Glutamatergic neuron (in vitro differentiated cells): ENCODE data around the gene MTNR1A. TPM values are rescaled to one million over a fixed set of nuclear protein-coding genes. Genes with fewer than 3 reads are reported as not detected.

ENCODE experiments used
- DNase-seq: peaks from one replicate; pipeline ENCODE4 v3.0.0; 2022
- H3K27ac Mint-ChIP-seq: one replicate; pipeline ENCODE4 v1.8.0; 2020; ENCODE audit warnings: mild to moderate bottlenecking, mixed read lengths, inconsistent platforms; ENCODE audit not compliant: unreplicated experiment
- H3K27me3 Mint-ChIP-seq: one replicate; pipeline ENCODE4 v1.8.0; 2020; ENCODE audit warnings: mild to moderate bottlenecking, moderate library complexity, mixed read lengths, inconsistent platforms; ENCODE audit not compliant: unreplicated experiment
- H3K36me3 Mint-ChIP-seq: one replicate; pipeline ENCODE4 v1.8.0; 2020; ENCODE audit warnings: mild to moderate bottlenecking, mixed read lengths, inconsistent platforms; ENCODE audit not compliant: unreplicated experiment
- H3K4me1 Mint-ChIP-seq: one replicate; pipeline ENCODE4 v1.8.0; 2020; ENCODE audit warnings: mild to moderate bottlenecking, low read depth, mixed read lengths, inconsistent platforms; ENCODE audit not compliant: unreplicated experiment
- H3K4me3 Mint-ChIP-seq: one replicate; pipeline ENCODE4 v1.8.0; 2020; ENCODE audit warnings: mild to moderate bottlenecking, mixed read lengths, inconsistent platforms; ENCODE audit not compliant: unreplicated experiment
- H3K9me3 Mint-ChIP-seq: one replicate; pipeline ENCODE4 v1.8.0; 2020; ENCODE audit warnings: mild to moderate bottlenecking, moderate library complexity, mixed read lengths, inconsistent platforms; ENCODE audit not compliant: unreplicated experiment
- total RNA-seq: library from RNA; stranded (reverse); fragmentation: NEBNext Ultra II Directional; extraction: Animal tissue kit (Norgen Biotek cat#: 25700); gene quantifications from one replicate; pipeline ENCODE4 v1.2.1, GENCODE V29; 2021; ENCODE audit not compliant: unreplicated experiment
- TF ChIP-seq, protein P1 (sequence below): fragments of 200-600 bp; sonication (generic); IDR thresholded peaks from one replicate; pipeline ENCODE4 v1.5.0; 2021; ENCODE audit not compliant: partially characterized antibody, unreplicated experiment

MTNR1A gene
- total RNA-seq, 1 donor from 2014 or later, result not detected

DNA sequence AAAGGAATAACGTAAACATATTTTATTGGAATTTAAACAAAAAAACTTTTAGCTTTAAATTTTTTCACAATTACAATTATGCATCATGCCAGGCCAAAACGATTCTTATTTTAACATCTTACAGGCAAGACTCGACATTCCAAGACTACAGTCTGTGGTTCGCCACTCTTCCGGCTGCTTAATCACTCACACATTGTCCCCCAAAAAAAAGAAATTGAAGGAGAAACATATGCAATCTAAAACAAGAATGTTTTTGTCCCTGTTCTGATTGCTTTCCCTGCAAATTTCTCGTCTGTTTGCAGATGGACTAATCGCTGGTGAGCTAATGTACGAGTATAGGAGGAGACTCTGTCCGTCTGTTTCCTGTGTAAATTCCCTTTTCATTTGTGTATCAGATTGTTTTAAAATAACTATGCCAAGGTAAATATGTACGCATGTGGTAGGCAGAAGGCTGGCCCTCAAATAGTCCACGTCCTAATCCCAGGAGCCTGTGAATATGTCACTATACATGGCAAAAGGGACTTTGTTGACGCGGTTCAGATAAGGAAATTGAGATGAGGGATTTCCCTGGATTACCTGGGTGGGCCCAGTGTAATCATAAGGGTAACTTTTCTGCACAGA, 37.7 kb upstream of the MTNR1A start:
- DNase-seq, result no peak
- H3K9me3 Mint-ChIP-seq, result no peaks in the 10 kb centered on the region
- H3K4me1 Mint-ChIP-seq, result no peaks in the 10 kb centered on the region
- no peak overlapping the region for H3K4me3 Mint-ChIP-seq
- TF ChIP-seq, protein P1, sequence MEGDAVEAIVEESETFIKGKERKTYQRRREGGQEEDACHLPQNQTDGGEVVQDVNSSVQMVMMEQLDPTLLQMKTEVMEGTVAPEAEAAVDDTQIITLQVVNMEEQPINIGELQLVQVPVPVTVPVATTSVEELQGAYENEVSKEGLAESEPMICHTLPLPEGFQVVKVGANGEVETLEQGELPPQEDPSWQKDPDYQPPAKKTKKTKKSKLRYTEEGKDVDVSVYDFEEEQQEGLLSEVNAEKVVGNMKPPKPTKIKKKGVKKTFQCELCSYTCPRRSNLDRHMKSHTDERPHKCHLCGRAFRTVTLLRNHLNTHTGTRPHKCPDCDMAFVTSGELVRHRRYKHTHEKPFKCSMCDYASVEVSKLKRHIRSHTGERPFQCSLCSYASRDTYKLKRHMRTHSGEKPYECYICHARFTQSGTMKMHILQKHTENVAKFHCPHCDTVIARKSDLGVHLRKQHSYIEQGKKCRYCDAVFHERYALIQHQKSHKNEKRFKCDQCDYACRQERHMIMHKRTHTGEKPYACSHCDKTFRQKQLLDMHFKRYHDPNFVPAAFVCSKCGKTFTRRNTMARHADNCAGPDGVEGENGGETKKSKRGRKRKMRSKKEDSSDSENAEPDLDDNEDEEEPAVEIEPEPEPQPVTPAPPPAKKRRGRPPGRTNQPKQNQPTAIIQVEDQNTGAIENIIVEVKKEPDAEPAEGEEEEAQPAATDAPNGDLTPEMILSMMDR, result no peak
- peaks cover 2% of the 10 kb centered on the region for H3K27me3 Mint-ChIP-seq
- no peak overlapping the region for H3K27ac Mint-ChIP-seq
- no peaks in the 10 kb centered on the region for H3K36me3 Mint-ChIP-seq

DNA sequence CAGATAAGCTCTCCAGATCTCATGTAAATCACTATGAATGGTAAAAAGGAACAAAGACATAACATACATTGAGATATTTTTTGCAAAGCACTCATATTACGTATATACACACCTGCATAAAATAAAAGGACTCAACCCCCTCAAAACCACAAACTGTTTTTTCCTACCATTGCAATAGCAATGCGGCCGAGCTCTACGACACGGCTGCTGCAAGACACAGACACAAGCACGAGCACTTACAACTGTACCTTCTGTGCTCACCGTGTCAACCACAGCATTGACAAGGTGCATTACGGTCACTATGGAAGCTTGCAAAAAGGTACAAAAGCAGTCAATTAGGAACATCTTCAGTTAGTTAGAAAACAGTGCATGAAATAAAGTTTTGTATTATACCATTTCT, 37.1 kb upstream of the MTNR1A start:
- no peak for DNase-seq
- H3K4me1 Mint-ChIP-seq, result no peaks in the 10 kb centered on the region
- no peaks in the 10 kb centered on the region for H3K9me3 Mint-ChIP-seq
- peaks cover 2% of the 10 kb centered on the region for H3K27me3 Mint-ChIP-seq
- TF ChIP-seq, protein P1, result no peak
- H3K4me3 Mint-ChIP-seq, result no peak overlapping the region
- no peak overlapping the region for H3K27ac Mint-ChIP-seq
- no peaks in the 10 kb centered on the region for H3K36me3 Mint-ChIP-seq

DNA sequence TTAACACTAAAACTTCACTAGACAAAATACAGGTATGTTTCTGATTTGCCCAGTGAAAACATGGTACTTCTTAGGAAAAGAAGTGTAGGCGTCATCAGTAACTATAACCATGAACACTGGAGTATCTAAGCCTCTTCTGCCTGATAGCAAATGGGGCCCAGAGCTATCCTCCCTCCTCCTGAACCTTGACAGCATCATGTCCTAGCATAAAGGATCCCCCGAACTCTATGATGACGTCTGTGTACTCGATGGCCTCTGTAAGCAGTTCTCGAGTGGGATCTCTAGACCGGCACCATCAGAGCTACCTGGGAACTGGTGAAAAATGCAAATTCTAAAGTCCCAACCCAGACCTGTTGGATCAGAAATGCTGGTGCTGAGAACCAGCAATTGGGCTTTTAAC, 36.3 kb upstream of the MTNR1A start:
- H3K4me1 Mint-ChIP-seq, result no peaks in the 10 kb centered on the region
- H3K36me3 Mint-ChIP-seq, result no peaks in the 10 kb centered on the region
- no peak overlapping the region for H3K4me3 Mint-ChIP-seq
- TF ChIP-seq, protein P1, result no peak
- peaks cover 2% of the 10 kb centered on the region for H3K27me3 Mint-ChIP-seq
- no peak for DNase-seq
- no peaks in the 10 kb centered on the region for H3K9me3 Mint-ChIP-seq
- H3K27ac Mint-ChIP-seq, result no peak overlapping the region

DNA sequence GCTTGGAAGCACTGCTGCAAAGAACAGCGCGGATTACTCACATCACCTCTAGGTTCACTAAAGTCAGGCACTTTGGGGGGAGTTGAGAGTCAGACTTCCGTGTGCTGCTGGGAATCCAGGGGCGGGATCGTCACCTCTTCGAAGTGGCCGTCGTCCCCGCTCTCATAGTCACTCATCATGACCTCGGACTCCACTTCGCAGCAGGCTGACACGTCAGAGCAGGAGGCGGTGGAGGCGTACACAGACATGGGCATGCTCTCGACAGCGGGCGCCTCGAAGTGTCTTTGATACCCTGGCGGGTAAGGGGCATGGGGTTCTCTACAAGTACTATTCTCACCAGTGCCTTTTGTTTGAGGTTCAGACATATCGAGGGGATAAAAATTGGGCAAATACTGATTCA, 33.1 kb upstream of the MTNR1A start:
- Mint-ChIP-seq H3K9me3 (no peaks in the 10 kb centered on the region), H3K27ac (no peak overlapping the region), H3K27me3 (peaks cover 2% of the 10 kb centered on the region), H3K4me3 (no peak overlapping the region), H3K4me1 (no peaks in the 10 kb centered on the region), H3K36me3 (no peaks in the 10 kb centered on the region)
- no peak for DNase-seq
- TF ChIP-seq, protein P1, result no peak

DNA sequence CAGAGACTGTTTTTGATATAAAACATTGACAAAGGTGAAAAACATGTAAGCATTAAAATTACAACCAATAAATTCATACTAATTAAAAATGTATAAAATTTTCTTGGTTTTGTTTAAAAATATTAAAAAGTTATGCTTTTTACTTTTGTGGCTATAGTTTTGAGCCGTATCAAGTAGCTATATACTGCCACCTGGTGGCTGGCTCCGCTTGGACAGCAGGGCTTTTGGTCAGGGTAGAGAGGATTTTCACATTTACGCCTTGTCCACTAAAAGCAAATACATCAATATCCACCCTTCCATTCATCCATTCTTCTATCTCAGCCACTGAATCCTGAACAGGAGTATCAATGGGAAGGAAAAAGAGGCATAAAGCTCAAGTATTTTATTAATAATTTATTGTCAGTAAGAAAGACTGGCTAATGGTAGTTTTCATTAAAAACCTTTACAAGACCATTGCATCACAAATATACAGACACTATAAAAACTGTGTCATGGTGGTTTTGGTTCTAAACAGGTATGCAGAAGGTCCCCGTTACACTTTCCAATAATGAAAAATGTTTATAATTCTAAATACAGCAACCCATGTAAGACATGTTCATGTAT, 32.1 kb upstream of the MTNR1A start:
- peaks cover 2% of the 10 kb centered on the region for H3K27me3 Mint-ChIP-seq
- TF ChIP-seq, protein P1, result peak; percentile 94
- peaks cover 5% of the 10 kb centered on the region for H3K36me3 Mint-ChIP-seq
- no peaks in the 10 kb centered on the region for H3K4me1 Mint-ChIP-seq
- H3K27ac Mint-ChIP-seq, result no peak overlapping the region
- H3K4me3 Mint-ChIP-seq, result no peak overlapping the region
- peak; percentile 78 for DNase-seq
- H3K9me3 Mint-ChIP-seq, result peaks cover 1% of the 10 kb centered on the region
